ENCODE data around the gene VMA21.

VMA21 gene, protein sequence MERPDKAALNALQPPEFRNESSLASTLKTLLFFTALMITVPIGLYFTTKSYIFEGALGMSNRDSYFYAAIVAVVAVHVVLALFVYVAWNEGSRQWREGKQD

DNA sequence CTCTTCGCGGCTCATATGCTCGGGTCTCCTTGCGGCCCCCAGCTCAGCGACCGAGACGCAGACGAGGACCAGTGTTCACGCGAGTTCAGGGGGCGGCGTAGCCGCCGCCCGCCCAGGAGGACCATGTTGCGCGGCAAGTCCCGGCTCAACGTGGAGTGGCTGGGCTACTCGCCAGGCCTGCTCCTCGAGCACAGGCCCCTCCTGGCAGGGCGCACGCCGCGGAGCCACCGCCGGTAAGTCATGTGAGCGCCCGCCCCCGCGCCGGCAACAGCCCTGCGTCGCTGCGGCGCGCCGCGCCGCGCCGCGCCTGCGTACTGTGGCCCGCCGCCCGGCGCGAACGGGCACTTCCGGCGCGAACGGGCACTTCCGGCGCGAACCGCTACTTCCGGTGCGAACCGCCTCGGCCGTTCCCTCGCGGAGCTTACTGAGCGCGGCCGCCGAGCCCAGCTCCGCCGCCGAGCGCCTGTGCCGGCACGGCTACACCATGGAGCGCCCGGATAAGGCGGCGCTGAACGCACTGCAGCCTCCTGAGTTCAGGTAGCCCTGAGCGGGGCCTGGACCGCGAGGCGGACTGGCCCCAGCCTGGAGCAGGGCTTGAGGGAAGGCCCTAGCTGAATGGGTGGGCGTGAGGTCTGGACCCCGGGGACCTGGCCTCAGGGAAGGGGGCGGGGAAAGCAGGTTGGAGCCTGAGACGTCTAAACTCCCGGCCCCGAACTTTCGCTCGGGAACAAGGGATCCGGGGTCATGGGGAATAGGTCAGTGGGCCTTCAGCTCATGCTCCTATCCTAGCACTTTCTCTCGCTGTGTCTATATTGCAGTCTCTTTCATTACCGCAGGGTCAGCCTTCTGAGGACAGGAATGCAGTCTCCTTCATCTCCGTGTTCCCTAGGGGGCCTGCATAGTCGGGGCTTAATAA lies at the start of gene VMA21:
TSS of gene VMA21 (plus strand) at position 382 of the 916 bp plus-strand sequence. CDS start at position 485, 103 bp downstream.
- peak; percentile 83 for DNase-seq

DNA sequence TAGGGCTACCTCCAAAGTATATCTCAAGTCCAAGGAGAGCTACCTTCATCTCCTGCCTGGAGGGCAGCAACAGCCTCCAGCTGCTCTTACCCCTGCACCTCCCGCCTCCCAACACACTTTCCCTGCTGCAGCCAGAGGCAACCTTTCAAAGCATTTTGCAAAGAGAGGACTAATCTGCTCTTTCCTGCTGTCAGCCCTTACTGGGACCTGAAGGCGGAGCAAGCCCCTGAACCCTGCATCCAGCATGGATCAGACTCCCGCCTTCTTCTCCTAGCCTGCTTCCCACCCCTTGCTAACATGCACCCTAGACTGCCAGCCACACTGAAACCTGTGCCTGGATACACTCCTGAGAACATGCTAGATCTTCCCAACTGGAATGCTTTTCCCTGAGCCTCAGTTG lies 37.7 kb upstream of the VMA21 start:
- no peak for DNase-seq

DNA sequence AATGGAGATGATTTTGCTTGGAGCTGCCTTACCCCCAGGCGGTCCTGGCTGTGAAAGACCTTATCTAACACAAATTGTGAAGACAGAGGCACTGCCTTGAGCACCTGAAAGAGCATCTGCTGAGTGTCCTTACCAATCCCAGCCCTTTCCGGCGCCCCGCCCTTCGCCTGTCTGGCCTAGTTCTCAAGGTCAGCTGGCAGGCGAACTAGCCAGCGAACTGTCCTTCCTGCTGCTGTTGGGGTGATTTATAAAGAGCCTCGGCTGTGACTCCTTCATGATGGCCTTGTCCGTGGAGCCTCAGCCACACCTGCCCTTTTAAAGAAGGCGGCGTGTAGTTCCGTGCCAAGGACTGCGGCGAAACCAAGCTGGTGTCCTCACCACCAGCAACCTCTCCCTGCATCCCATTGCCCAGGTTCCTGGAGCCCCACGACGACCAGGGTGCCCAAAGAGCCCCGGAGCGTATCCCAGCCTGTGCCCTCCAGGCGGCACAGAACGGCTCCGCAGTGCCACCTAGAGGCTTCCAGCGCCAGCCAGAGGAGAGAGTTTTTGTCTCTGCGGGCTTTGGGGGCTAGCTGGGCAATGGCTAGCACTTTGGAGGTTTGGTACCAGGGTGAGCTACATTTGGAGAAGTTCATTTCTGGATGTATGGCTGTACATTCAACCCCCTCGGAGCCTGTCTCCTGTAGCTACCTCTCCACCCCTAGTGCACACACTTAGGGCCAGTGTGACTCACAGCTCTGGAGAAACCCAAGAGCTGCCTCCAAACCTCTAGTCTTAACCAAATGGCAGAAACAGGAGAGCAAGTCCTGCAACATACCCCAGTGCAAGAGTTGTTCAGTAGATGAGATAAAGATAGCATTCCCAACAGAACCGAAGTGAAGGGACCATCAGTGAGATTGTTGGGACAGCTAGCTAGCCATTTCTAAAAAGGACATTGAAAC lies 36.8 kb upstream of the VMA21 start:
- DNase-seq: peak; percentile 12

DNA sequence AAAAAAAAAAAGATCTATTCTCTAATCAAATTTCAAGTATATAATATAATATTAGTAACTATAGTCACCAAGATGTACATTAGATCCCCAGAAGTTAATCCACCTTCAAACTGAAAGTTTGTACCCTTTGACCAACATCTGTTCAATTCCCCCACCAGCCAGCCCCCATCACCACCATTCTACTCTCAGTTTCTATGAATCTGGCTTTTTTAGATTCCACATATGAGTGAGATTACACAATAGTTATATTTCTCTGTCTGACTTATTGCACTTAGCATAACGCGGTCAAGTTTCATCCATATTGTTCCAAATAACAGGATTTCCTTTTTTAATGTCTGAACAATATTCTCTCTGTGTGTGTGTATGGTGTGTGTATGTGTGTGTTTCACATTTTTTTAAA lies 33.7 kb upstream of the VMA21 start:
- no peak for DNase-seq

DNA sequence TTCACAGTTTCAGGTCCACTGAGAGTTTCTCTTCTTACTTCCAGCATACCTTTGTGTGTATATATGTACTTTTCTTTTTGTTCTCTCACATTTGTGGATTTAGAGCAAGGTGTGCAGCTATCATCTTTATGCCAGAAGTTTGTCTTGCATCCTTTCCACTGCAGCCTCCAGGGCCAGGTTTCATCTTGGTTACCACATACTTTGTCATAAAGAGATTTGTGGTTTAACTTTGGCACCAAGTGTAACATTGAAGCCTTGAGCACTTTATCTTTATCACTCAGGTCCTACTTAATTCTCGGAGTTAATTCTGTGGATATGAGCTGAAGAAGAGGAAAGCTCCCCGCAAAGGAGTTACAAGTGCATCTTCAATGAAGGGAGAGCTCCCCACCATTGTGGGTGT lies 31.4 kb upstream of the VMA21 start:
- no peak for DNase-seq

DNA sequence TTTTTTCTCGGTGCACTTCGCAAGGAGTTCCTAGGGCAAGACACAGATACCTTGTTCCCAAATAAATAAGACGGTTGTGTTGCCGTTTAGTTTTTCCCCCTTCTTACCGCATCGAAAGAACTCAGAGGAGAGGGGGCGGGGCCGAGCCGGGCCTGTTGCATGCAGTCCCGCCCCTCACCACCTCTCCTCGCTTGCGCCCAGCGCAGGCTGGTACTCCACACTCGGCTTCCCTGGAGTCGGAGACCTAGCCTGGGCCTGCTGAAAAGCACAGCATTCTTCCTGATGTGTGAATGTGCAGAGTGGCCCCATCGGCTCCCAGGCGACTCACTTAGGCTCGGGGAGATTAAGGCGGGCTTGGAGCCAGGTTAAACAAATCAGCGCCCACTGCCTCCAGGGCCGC lies 26.1 kb upstream of the VMA21 start:
- DNase-seq: no peak

DNA sequence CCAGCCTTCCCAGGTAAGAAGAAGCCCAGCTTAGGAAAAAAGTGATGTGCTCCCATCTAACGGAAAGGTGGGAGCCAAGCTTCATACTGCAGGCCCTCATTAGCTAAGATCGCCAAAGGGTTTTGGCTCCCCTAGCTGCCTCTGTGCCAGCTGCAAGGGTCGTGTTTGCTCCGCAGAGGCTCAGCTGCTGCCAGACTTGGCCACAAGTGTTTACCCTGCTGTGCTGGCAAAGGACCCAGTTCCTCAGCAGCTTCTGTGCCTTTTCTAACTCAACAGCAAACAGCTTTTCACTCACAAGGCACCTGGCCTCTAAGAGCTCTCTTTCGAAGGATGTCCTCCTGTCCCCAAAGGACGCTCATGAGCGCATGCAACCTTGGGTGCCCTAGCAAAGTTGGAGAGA lies 12.2 kb upstream of the VMA21 start:
- peak; percentile 4 for DNase-seq

DNA sequence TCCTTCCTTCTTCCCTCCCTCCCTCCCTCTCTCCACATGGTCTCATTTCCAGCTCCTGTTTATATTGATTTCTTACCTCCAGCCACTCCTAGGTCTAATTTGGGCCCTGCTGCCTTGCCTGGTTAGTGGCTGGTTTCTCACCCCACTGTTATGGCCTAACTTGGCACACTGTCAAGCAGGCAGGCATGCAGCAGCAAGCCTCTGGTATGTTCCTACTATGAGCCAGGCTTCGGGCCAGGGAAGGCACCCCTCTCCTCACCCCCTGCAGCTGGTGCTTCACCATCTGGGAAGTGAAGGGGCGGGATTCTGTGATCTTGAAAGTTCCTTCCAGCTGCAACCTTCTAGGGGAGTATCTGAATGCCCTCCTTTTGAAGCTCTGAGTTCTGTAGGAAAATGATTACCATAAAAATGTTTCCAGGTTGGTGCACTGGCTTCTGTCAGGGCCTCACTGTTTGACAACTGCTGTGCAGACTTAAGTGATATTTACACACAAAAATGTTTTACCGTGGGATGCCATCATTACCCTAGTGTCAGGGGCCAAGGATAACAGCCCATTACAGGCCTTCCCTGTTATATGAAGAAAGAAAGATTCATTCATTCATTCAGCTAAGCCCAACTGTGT lies 10.1 kb upstream of the VMA21 start:
- no peak for DNase-seq

DNA sequence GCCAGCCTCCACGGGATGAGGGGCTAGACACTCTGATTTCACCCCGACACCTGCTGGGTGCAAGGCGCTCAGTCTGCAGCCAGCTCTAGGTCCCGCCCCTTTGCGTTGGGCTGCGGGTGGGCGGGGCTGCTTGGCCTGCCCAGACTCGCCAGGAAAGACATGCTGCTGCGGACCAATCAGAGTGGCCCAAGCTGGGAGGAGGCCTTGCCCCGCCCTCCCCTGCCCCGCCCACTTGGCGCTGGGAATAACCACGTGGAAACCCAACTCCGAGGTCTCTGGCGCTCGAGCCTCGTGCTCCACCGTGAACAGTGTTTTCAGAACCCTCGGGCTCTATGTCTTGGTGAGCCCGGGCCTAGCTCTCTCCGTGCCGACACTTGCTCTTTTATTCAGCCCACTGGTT lies 5.3 kb upstream of the VMA21 start:
- no peak for DNase-seq

DNA sequence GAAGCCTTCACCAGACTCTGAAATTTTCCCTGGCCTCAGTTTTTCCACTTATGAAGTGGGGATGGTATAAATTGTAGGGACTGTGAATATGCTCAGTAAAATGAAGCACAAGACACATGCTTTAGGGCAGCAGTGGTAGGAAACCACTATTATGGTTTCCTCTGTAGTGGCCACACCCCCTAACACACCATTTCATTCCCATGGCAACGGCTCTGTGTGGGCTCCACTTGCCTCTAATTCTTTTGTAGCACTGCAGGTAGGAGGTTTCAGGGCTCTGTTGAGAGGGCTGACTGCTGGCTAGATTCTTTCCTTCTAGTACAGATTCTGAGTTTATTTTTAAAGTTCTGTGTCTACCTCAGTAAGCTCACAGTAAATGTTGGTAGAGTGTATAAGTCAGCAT lies 3.5 kb upstream of the VMA21 start:
- peak; percentile 29 for DNase-seq

DNA sequence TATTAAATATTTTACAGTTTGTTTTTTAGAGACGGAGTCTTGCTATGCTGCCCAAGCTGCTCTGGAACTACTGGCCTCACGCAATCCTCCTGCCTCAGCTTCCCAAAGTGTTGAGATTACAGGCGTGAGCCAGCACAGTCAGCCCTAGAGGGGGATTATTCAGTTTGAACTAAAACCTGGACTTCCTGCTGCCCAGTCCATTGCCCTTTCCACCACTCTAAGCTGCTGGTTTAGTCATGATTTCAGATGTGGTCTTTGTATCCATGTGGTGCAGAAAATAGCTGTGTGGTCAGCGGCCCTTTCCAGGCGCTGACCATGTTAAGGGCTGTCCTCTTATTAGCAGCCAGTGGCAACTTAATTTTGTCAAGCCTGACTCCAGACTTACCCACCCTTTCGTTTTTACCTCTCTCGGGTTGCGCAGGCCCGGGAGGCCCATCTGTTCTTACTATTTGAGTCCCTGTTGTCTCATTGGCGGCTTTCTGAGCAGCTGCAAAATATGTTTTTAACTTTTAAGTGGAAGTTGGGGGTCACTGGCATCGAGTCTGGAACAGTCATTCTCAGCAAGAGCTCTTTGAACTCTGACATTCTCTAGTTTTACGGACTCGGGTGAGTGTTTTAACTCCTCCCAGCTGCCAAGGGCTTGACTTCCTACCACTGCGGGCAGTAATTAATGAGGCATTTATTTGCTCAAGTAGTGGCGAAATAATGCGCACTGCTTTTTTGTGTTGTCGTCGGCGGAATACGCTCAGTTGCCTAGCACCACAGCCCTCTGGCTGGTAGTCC lies 773 bp upstream of the VMA21 start:
- no peak for DNase-seq

DNA sequence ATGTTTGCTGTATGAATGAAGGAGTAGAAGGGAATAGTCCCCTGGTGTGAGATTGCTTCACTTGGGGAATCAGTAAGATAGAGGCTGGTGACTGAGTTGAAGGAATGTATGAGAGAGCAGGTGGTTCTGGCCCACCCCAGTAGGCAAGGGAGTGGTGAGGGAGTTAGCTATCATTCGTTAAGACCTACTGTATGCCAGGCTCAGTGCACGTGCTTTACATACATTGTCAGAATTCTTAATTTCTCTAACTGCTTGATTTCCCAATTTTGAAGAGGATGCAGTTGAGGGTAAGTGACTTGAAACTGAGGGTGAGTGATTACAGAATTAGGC lies 700 bp downstream of the VMA21 start:
- no peak for DNase-seq

DNA sequence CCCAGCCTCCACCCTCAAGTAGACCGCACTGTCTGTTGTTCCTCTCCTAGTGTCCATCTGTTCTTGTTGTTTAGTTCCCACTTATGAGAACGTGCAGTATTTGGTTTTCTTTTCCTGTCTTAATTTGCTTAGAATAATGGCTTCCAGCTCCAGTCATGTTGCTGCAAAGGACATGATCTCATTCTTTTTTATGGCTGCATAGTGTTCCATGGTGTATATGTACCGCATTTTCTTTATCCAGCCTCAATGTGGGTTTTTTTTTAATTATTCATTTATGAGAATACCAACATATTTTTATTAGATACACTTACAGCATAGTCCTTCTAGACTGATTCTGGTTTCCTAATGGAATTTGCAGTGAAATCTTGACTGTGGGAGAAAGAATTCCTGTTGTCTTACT lies 1.3 kb downstream of the VMA21 start:
- DNase-seq: no peak

DNA sequence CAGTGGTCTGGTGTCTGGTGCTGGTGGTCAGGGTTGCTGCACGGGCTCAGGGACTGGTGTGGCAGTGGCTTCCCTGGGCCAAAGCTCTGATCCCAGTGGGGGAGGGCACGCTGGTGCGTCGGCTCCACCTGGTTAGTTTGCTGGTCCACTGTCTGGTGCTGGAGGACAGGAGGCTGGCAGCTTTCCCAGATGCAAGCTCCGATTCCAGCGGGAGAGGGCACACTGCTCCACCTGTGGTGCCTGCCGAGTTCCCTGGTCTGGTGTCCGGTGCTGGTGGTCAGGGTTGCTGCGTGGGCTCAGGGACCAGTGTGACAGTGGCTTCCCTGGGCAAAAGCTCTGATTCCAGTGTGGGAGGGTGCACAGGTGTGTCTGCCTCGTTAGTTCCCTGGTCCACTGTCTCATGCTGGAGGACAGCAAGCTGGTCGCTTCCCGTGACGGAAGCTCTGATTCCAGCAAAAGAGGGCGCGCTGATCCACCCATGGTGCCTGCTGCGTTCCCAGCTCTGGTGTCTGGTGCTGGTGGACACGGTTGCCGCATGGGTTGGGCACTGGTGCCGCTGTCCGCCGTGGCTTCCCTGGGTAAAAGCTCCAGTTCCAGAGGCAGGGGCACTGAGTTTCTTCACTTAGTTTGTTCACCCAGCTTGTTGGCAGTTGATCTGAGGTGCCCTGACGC lies 5.8 kb downstream of the VMA21 start:
- no peak for DNase-seq

DNA sequence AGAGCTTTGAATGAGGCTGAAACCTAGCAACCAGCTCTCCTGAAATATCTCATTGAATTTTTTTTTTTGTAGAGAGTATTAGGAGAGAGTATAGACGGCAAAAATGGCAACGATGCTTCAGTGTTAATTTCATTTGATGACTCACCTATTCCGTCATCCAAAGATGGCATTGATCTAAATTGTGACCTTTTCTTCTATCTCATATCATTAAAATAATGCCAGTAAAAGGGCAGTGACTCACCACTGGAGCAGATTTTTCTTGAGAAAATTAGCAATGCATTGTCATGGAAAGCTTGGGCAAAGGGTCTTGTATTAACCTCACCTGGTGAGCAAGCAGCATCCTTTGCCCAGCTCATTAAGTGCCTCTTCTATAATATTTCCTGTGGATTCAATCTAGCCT lies 19.6 kb downstream of the VMA21 start:
- DNase-seq: no peak

DNA sequence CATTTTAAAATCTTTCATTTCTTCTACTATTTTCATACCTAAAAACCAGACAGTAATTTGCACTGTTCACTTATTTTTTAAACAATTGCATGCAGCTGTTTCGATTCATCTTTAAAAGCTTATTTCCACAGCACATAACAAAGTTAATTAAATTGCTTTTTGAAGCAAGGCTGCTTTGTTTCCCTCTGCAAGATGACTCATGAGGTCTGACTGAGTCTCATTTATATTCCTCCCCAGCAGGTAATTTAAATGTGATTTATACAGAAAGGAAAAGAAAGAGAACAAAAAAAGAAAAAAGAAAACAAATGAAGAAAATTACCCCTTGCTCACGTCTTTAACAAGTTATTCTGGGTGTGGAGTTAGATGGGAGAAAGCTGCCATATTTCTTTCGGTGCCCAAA lies 22.8 kb downstream of the VMA21 start:
- no peak for DNase-seq

DNA sequence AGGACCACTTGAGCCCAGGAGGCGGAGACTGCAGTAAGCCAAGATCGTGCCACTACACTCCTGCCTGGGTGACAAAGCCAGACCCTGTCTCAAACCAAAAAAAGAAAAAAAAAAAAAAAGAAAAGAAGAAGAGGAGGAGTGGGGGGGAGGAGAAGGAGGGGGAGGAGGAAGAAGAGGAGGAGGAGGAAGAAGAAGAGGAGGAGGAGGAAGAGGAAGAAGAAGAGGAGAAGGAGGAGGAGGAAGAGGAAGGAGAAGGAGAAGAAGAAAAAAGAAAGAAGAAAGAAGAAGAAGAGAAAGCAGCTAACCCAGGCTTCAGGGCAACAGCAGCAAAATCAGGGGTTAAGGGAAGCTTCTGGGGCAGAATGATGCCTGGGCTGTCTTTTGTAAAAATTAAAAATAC lies 27.5 kb downstream of the VMA21 start:
- DNase-seq: no peak

DNA sequence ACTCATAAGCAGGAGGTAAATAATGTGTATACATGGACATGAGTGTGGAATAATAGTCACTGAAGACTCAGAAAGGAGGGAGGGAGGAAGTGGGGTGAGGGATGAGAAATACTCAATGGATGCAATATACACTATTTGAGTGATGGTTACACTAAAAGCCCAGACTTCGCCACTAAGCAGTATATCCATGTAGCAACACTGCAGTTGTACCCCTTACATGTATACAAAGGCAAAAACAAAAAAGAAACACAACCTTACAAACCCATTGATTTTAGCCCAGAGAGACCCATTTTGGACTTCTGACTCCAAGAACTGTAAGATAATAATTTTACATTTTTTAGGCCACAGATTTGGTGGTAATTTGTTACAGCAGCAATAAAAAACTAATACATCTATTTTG lies 51.5 kb downstream of the VMA21 start:
- no peak for DNase-seq

DNA sequence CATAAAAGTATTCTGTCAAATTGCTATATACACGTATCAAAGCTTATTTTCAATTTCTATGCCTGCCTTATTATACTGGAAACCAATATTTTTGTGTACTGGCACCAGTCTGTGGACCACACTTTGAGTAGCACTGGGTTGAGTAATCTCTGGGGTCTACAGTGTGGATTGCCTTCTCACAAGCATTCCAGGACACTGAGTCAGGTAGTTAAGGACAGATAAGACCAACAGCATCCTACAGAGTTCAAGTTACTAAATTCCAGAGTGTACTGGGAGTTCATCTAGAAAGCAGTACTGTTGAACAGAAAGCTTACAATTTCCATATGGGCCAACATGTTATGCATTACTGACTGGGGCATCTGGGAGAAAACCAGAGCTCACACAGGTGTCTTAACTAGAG lies 61.8 kb downstream of the VMA21 start:
- no peak for DNase-seq
